ENCODE data around the gene ETV7.

The ETV7 gene

GRCh38 chr6:36383606-36384005 lies 3.9 kb downstream of the ETV7 start:
- DNase-seq (ENCODE audit: low read depth): no peak

- DNase-seq (ENCODE audit: low read depth): no peak
Observed at GRCh38 chr6:36382976-36383375, 4.5 kb downstream of the ETV7 start.

GRCh38 chr6:36381502-36382389 lies 5.7 kb downstream of the ETV7 start:
- DNase-seq (ENCODE audit: low read depth): no peak

GRCh38 chr6:36380166-36380565 lies 7.3 kb downstream of the ETV7 start:
- DNase-seq (ENCODE audit: low read depth): no peak

GRCh38 chr6:36378936-36379335 lies 8.5 kb downstream of the ETV7 start:
- DNase-seq (ENCODE audit: low read depth): no peak

- no peak for DNase-seq (ENCODE audit: low read depth)
Observed at GRCh38 chr6:36378243-36378920, 9.1 kb downstream of the ETV7 start.

GRCh38 chr6:36377594-36377993 lies 9.9 kb downstream of the ETV7 start:
- no peak for DNase-seq (ENCODE audit: low read depth)

- no peak for DNase-seq (ENCODE audit: low read depth)
Observed at GRCh38 chr6:36376742-36377141, 10.7 kb downstream of the ETV7 start.

- DNase-seq (ENCODE audit: low read depth): no peak
Observed at GRCh38 chr6:36376183-36376582, 11.3 kb downstream of the ETV7 start.

GRCh38 chr6:36375644-36376155 lies 11.8 kb downstream of the ETV7 start:
- no peak for DNase-seq (ENCODE audit: low read depth)

GRCh38 chr6:36374972-36375371 lies 12.5 kb downstream of the ETV7 start:
- no peak for DNase-seq (ENCODE audit: low read depth)

- DNase-seq (ENCODE audit: low read depth): no peak
Observed at GRCh38 chr6:36374194-36374593, 13.3 kb downstream of the ETV7 start.

GRCh38 chr6:36373368-36374019 lies 14.0 kb downstream of the ETV7 start:
- no peak for DNase-seq (ENCODE audit: low read depth)

- no peak for DNase-seq (ENCODE audit: low read depth)
Observed at GRCh38 chr6:36372088-36372487, 15.4 kb downstream of the ETV7 start.

- DNase-seq (ENCODE audit: low read depth): no peak
Observed at GRCh38 chr6:36371211-36371610, 16.3 kb downstream of the ETV7 start.

GRCh38 chr6:36370638-36371037 lies 16.8 kb downstream of the ETV7 start:
- no peak for DNase-seq (ENCODE audit: low read depth)

GRCh38 chr6:36368921-36369865 lies 18.3 kb downstream of the ETV7 start:
- DNase-seq (ENCODE audit: low read depth): no peak

GRCh38 chr6:36368421-36368820 lies 19.0 kb downstream of the ETV7 start:
- no peak for DNase-seq (ENCODE audit: low read depth)

- DNase-seq (ENCODE audit: low read depth): no peak
Observed at GRCh38 chr6:36367743-36368142, 19.7 kb downstream of the ETV7 start.

GRCh38 chr6:36364669-36365479 lies 22.6 kb downstream of the ETV7 start:
- DNase-seq (ENCODE audit: low read depth): no peak
